ENCODE results near the gene PPIL1.

The PPIL1 gene

GRCh38 chr6:36884610-36885009 lies 10.0 kb upstream of the PPIL1 start:
- no peak for TF ChIP-seq CTCF (IDR thresholded peaks at IDR 0.05; ENCODE audit: borderline replicate concordance, control extremely low read depth, extremely low read depth, insufficient read depth, missing control alignments)
- DNase-seq (ENCODE audit: low spot score), result no peak
- in situ Hi-C loops (cut with MboI; ENCODE audit: low sequenced_read_pairs, unreplicated experiment), result loop anchor here (10.0 kb wide), 1 partner anchor 120 kb away; the partner anchor contains the start of gene FGD2

DNA sequence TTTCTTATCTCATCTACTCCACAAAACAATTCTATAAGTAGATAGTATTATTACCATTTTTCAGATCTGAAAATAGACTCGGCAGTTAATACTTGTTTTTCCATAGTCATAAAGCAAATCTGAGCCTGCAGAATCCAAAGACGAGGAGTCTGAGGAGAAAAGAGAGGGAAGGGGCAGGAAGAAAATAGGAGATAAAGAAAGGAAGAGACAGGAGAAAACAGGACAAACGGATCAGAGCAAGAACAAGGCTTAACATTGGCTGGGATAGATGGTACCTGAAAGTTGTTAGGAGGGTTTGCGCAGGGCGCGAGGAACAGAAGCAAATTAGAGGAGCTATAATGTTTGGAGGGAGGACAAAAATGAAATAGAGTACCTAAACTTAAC lies 639 bp upstream of the PPIL1 start:
- DNase-seq (ENCODE audit: low spot score), result no peak
- no peak for TF ChIP-seq CTCF (IDR thresholded peaks at IDR 0.05; ENCODE audit: borderline replicate concordance, control extremely low read depth, extremely low read depth, insufficient read depth, missing control alignments)
- in situ Hi-C loops (cut with MboI; ENCODE audit: low sequenced_read_pairs, unreplicated experiment), result loop anchor here (10.0 kb wide), 1 partner anchor 330 kb away; no protein-coding TSS in a partner anchor

DNA sequence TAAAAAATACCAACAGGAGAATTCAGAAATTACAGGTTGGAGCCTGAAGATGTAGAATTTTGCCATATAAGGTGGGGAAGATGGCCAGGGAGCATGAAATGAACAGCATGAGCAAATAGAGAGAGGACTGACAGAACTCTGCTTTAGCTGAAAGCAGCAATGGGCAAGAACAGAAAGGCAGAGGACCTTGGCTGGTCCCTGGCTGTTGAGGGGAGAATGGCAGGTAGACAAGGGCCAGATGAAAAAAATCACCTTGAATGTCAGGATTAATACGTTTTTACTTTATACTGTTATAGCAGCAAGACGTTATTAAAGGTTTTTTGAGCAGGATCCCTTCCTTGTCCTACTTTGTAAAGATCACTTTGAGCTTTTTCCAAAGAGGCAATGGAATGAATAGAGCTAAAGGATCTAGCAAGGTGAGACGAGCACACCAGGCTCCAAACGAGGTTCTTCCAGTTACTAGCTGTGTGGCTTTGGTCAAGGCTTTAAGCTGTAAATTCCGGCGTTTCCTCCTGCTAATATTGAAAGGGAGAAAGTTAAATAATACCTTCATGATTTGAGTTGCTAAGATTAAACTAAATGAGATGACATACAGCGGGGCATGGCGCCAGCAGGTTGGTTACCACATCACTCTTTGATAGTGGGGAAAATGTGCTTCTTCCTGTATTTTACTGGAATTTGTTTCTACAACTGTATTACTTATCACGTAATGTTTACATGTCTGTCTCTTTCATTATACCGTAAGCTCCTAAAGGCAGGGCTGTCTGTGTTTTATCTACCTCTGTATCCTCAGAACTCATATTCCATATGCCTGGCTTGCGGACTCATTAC lies 776 bp downstream of the PPIL1 start:
- no peak for TF ChIP-seq CTCF (IDR thresholded peaks at IDR 0.05; ENCODE audit: borderline replicate concordance, control extremely low read depth, extremely low read depth, insufficient read depth, missing control alignments)
- in situ Hi-C loops (cut with MboI; ENCODE audit: low sequenced_read_pairs, unreplicated experiment), result loop anchor here (10.0 kb wide), 1 partner anchor 331 kb away; no protein-coding TSS in a partner anchor
- peak; percentile 47 for DNase-seq (ENCODE audit: low spot score)

DNA sequence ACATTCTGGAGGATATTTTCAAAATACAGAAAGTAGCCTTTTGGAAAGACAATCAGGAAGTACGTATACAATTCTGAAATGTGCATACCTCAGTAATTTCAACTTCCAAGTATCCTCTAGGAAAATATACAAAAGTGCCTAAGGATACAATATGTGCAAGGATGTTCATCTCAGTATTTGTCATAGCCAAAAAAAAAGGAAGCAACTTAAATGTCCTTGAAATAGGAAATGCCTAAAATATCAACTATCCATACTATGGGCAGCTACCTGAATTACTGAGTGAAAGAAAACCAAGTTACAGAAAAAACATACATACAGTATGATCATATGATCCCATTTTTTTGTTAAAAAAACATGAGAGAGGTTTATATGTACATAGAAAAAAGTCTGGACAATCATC lies 1.5 kb downstream of the PPIL1 start:
- no peak for DNase-seq (ENCODE audit: low spot score)
- in situ Hi-C loops (cut with MboI; ENCODE audit: low sequenced_read_pairs, unreplicated experiment), result loop anchor here (10.0 kb wide), 1 partner anchor 332 kb away; no protein-coding TSS in a partner anchor
- no peak for TF ChIP-seq CTCF (IDR thresholded peaks at IDR 0.05; ENCODE audit: borderline replicate concordance, control extremely low read depth, extremely low read depth, insufficient read depth, missing control alignments)

DNA sequence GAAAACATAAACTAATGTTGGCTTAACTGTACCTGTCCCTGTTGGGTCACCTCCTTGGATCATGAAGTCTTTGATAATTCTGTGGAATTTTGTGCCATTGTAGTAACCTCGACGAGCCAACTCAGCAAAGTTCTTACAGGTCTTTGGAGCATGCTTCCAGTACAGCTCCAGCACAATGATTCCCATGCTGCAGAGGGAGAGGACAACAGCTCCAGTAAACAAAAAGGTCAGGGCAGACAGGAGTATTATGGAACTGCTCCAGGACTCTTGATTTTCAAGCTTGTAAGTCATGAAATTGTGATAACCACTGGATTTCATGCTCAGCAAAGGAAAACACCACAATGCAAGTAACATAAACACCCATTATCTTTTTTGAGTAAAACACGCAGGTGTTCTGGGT lies 2.9 kb downstream of the PPIL1 start:
- DNase-seq (ENCODE audit: low spot score), result no peak
- no peak for TF ChIP-seq CTCF (IDR thresholded peaks at IDR 0.05; ENCODE audit: borderline replicate concordance, control extremely low read depth, extremely low read depth, insufficient read depth, missing control alignments)
- in situ Hi-C loops (cut with MboI; ENCODE audit: low sequenced_read_pairs, unreplicated experiment), result loop anchor here (10.0 kb wide), 1 partner anchor 333 kb away; no protein-coding TSS in a partner anchor

GRCh38 chr6:36867471-36868224 lies 7.0 kb downstream of the PPIL1 start:
- no peak for DNase-seq (ENCODE audit: low spot score)
- in situ Hi-C loops (cut with MboI; ENCODE audit: low sequenced_read_pairs, unreplicated experiment), result no loop called here
- TF ChIP-seq CTCF (IDR thresholded peaks at IDR 0.05; ENCODE audit: borderline replicate concordance, control extremely low read depth, extremely low read depth, insufficient read depth, missing control alignments), result no peak

All from GM13976 (cell line).